Activated T-cell treated with anti-CD3 and anti-CD28 coated beads, Interleukin-2, amount 50 U/mL, for 4 hours (primary cell): ENCODE measurements around the gene PPP3CA. TPM values are rescaled to one million over a fixed set of nuclear protein-coding genes. Genes with fewer than 3 reads are reported as not detected.
"Not testable (repeated sequence)": the region's sequence is repeated elsewhere in the genome, so short reads cannot be mapped to it uniquely, and the experiment has no call there.

Experiments used
- ATAC-seq, 2 donors: fragments of 200-7000 bp; cut with Tn5 transposase; one replicate each; pipeline ENCODE4 v1.10.0; 2021
- DNase-seq: peaks from one replicate; pipeline ENCODE4 v3.0.0-alpha.2; 2020
- H3K27me3 Mint-ChIP-seq: one replicate; pipeline ENCODE4 v1.8.0; 2021; ENCODE audit warnings: low read depth, mixed read lengths
- H3K36me3 Mint-ChIP-seq: one replicate; pipeline ENCODE4 v1.8.0; 2022; ENCODE audit warnings: mixed read lengths; ENCODE audit not compliant: insufficient read depth
- H3K4me1 Mint-ChIP-seq: one replicate; pipeline ENCODE4 v1.8.0; 2021; ENCODE audit warnings: low read depth, mixed read lengths
- H3K4me3 Mint-ChIP-seq: one replicate; pipeline ENCODE4 v1.8.0; 2021; ENCODE audit warnings: mild to moderate bottlenecking, moderate library complexity, mixed read lengths
- H3K9me3 Mint-ChIP-seq: one replicate; pipeline ENCODE4 v1.8.0; 2021; ENCODE audit warnings: mixed read lengths
- total RNA-seq, 3 donors: library from RNA; stranded (reverse); gene quantifications; one replicate each; pipeline ENCODE4 v1.2.1, GENCODE V29; 2021

Gene PPP3CA
- total RNA-seq, 3 donors from 2014 or later = 6.7 to 11.6 (median 9.4) TPM

- peaks cover 6% of the 10 kb centered on the region for H3K36me3 Mint-ChIP-seq
- no peak overlapping the region for H3K4me3 Mint-ChIP-seq
- no peaks in the 10 kb centered on the region for H3K9me3 Mint-ChIP-seq
- no peaks in the 10 kb centered on the region for H3K27me3 Mint-ChIP-seq
- no peak for ATAC-seq
- DNase-seq = no peak
- peaks cover 28% of the 10 kb centered on the region for H3K4me1 Mint-ChIP-seq
Observed at GRCh38 chr4:101187841-101188240, 159.5 kb downstream of the PPP3CA start.

- no peak for ATAC-seq
- peaks cover 22% of the 10 kb centered on the region for H3K4me1 Mint-ChIP-seq
Observed at GRCh38 chr4:101186567-101187184, 160.7 kb downstream of the PPP3CA start.

GRCh38 chr4:101184668-101185067 is 162.7 kb downstream of the PPP3CA start:
- H3K27me3 Mint-ChIP-seq = no peaks in the 10 kb centered on the region
- ATAC-seq (no peak), DNase-seq (no peak)
- H3K9me3 Mint-ChIP-seq = no peaks in the 10 kb centered on the region
- H3K4me1 Mint-ChIP-seq = peaks cover 18% of the 10 kb centered on the region
- H3K4me3 Mint-ChIP-seq = no peak overlapping the region
- H3K36me3 Mint-ChIP-seq = peaks cover 10% of the 10 kb centered on the region

More at GRCh38 chr4:101186567-101187184, 160.7 kb downstream of the PPP3CA start:
- Mint-ChIP-seq H3K9me3 (no peaks in the 10 kb centered on the region), H3K4me3 (no peak overlapping the region), H3K36me3 (peaks cover 11% of the 10 kb centered on the region), H3K27me3 (no peaks in the 10 kb centered on the region)
- DNase-seq = no peak

GRCh38 chr4:101183666-101184373 is 163.5 kb downstream of the PPP3CA start:
- H3K4me3 Mint-ChIP-seq = no peak overlapping the region

GRCh38 chr4:101183221-101183620 is 164.1 kb downstream of the PPP3CA start:
- ATAC-seq = no peak
- DNase-seq = no peak
- H3K27me3 Mint-ChIP-seq = no peaks in the 10 kb centered on the region
- no peak overlapping the region for H3K4me3 Mint-ChIP-seq
- H3K36me3 Mint-ChIP-seq = peaks cover 11% of the 10 kb centered on the region
- H3K9me3 Mint-ChIP-seq = no peaks in the 10 kb centered on the region
- peaks cover 20% of the 10 kb centered on the region for H3K4me1 Mint-ChIP-seq

More at GRCh38 chr4:101183666-101184373, 163.5 kb downstream of the PPP3CA start:
- H3K36me3 Mint-ChIP-seq = peaks cover 11% of the 10 kb centered on the region
- no peaks in the 10 kb centered on the region for H3K27me3 Mint-ChIP-seq
- H3K9me3 Mint-ChIP-seq = no peaks in the 10 kb centered on the region
- ATAC-seq (no peak), DNase-seq (no peak)
- peaks cover 16% of the 10 kb centered on the region for H3K4me1 Mint-ChIP-seq

GRCh38 chr4:101182688-101183087 is 164.6 kb downstream of the PPP3CA start:
- H3K9me3 Mint-ChIP-seq, ATAC-seq, H3K27me3 Mint-ChIP-seq, DNase-seq, H3K4me3 Mint-ChIP-seq: not testable (repeated sequence)
- Mint-ChIP-seq H3K36me3 (peaks cover 11% of the 10 kb centered on the region), H3K4me1 (peaks cover 16% of the 10 kb centered on the region)

GRCh38 chr4:101178731-101179130 is 168.6 kb downstream of the PPP3CA start:
- H3K9me3 Mint-ChIP-seq = no peaks in the 10 kb centered on the region

GRCh38 chr4:101177154-101177553 is 170.2 kb downstream of the PPP3CA start:
- H3K4me3 Mint-ChIP-seq = no peak overlapping the region
- no peaks in the 10 kb centered on the region for H3K27me3 Mint-ChIP-seq
- H3K36me3 Mint-ChIP-seq = peaks cover 3% of the 10 kb centered on the region
- ATAC-seq = peak in 1 of 2 donors; percentile 46
- H3K4me1 Mint-ChIP-seq = peaks cover 23% of the 10 kb centered on the region
- no peak for DNase-seq
- no peaks in the 10 kb centered on the region for H3K9me3 Mint-ChIP-seq

More at GRCh38 chr4:101178731-101179130, 168.6 kb downstream of the PPP3CA start:
- DNase-seq (no peak), ATAC-seq (no peak)
- peaks cover 9% of the 10 kb centered on the region for H3K36me3 Mint-ChIP-seq
- peaks cover 24% of the 10 kb centered on the region for H3K4me1 Mint-ChIP-seq
- H3K27me3 Mint-ChIP-seq = no peaks in the 10 kb centered on the region
- H3K4me3 Mint-ChIP-seq = no peak overlapping the region

GRCh38 chr4:101175896-101176676 is 171.2 kb downstream of the PPP3CA start:
- Mint-ChIP-seq H3K9me3 (no peaks in the 10 kb centered on the region), H3K36me3 (peaks cover 2% of the 10 kb centered on the region), H3K27me3 (no peaks in the 10 kb centered on the region), H3K4me1 (peaks cover 23% of the 10 kb centered on the region), H3K4me3 (no peak overlapping the region)
- no peak for DNase-seq
- ATAC-seq = no peak

GRCh38 chr4:101174679-101175345 is 172.5 kb downstream of the PPP3CA start:
- ATAC-seq (no peak), DNase-seq (no peak)
- H3K9me3 Mint-ChIP-seq = no peaks in the 10 kb centered on the region
- H3K4me1 Mint-ChIP-seq = peaks cover 23% of the 10 kb centered on the region
- no peaks in the 10 kb centered on the region for H3K27me3 Mint-ChIP-seq
- H3K36me3 Mint-ChIP-seq = peaks cover 2% of the 10 kb centered on the region
- H3K4me3 Mint-ChIP-seq = no peak overlapping the region

GRCh38 chr4:101172369-101172768 is 175.0 kb downstream of the PPP3CA start:
- ATAC-seq (no peak), DNase-seq (no peak)
- H3K4me1 Mint-ChIP-seq = peaks cover 15% of the 10 kb centered on the region
- no peak overlapping the region for H3K4me3 Mint-ChIP-seq
- no peaks in the 10 kb centered on the region for H3K36me3 Mint-ChIP-seq
- no peaks in the 10 kb centered on the region for H3K27me3 Mint-ChIP-seq
- no peaks in the 10 kb centered on the region for H3K9me3 Mint-ChIP-seq

GRCh38 chr4:101171747-101172146 is 175.6 kb downstream of the PPP3CA start:
- H3K36me3 Mint-ChIP-seq = no peaks in the 10 kb centered on the region
- DNase-seq (no peak), ATAC-seq (no peak)
- peaks cover 9% of the 10 kb centered on the region for H3K4me1 Mint-ChIP-seq
- H3K9me3 Mint-ChIP-seq = no peaks in the 10 kb centered on the region
- H3K27me3 Mint-ChIP-seq = no peaks in the 10 kb centered on the region
- H3K4me3 Mint-ChIP-seq = no peak overlapping the region

- ATAC-seq = peak; percentile 89 to 93
- peak; percentile 28 for DNase-seq
- Mint-ChIP-seq H3K4me1 (peaks cover 2% of the 10 kb centered on the region), H3K4me3 (no peak overlapping the region), H3K36me3 (no peaks in the 10 kb centered on the region), H3K9me3 (no peaks in the 10 kb centered on the region), H3K27me3 (no peaks in the 10 kb centered on the region)
Observed at GRCh38 chr4:101169044-101170014, 178.0 kb downstream of the PPP3CA start.
